Thoracic aorta (tissue), 2 donors: ENCODE data around the gene LRP10. TPM values are rescaled to one million over a fixed set of nuclear protein-coding genes. Genes with fewer than 3 reads are reported as not detected.

Experiments
- total RNA-seq, 2 donors: library from RNA; depleted of rRNA; stranded (reverse); fragments of >200 nt; gene quantifications; one replicate each; pipeline versions ENCODE4 v1.1.0 to v1.2.3, GENCODE V29; 2016

Gene LRP10
- total RNA-seq, 2 donors from 2014 or later, result 158 to 209 TPM

Other genes starting within 250 kb of the LRP10 start
- not detected for gene OR6J1, start 227.4 kb upstream of the LRP10 start, total RNA-seq
- 10 to 100 TPM; 72.2 to 72.6 TPM for gene OXA1L, start 105.1 kb upstream of the LRP10 start, total RNA-seq
- 10 to 100 TPM; 34.4 to 38.5 TPM for gene SLC7A7, start 56.3 kb upstream of the LRP10 start, total RNA-seq
- 10 to 100 TPM; 17.3 to 65.0 TPM for gene MRPL52, start 41.9 kb upstream of the LRP10 start, total RNA-seq
- gene MMP14, start 35.2 kb upstream of the LRP10 start, total RNA-seq, result 100 to 1,000 TPM; 160 to 182 TPM
- gene REM2, start 11.5 kb downstream of the LRP10 start, total RNA-seq, result under 1 TPM in 1 of 2 donors, not detected in 1; 0.28 TPM
- gene RBM23, start 47.4 kb downstream of the LRP10 start, total RNA-seq, result 100 to 1,000 TPM in 1 of 2 donors, 10 to 100 TPM in 1; 75.9 to 731 TPM
- 10 to 100 TPM; 27.8 to 30.5 TPM for gene PRMT5, start 57.6 kb downstream of the LRP10 start, total RNA-seq
- gene HAUS4, start 85.3 kb downstream of the LRP10 start, total RNA-seq, result 10 to 100 TPM; 31.4 to 47.7 TPM
- gene AJUBA, start 110.8 kb downstream of the LRP10 start, total RNA-seq, result 10 to 100 TPM in 1 of 2 donors, 1 to 10 TPM in 1; 9.7 to 35.3 TPM
- 10 to 100 TPM in 1 of 2 donors, 1 to 10 TPM in 1; 9.3 to 19.7 TPM for gene C14orf93, start 138.4 kb downstream of the LRP10 start, total RNA-seq
- 10 to 100 TPM; 47.4 to 79.7 TPM for gene PSMB5, start 163.2 kb downstream of the LRP10 start, total RNA-seq
- gene PSMB11, start 170.5 kb downstream of the LRP10 start, total RNA-seq, result not detected
- gene CDH24, start 185.8 kb downstream of the LRP10 start, total RNA-seq, result 1 to 10 TPM; 1.1 to 6.2 TPM
- gene ACIN1, start 223.4 kb downstream of the LRP10 start, total RNA-seq, result 100 to 1,000 TPM; 117 to 154 TPM
- 10 to 100 TPM; 18.0 to 18.4 TPM for gene C14orf119, start 223.8 kb downstream of the LRP10 start, total RNA-seq
- 1 to 10 TPM in 1 of 2 donors, not detected in 1; 1.1 TPM for gene CIROP, start 233.2 kb downstream of the LRP10 start, total RNA-seq
- gene CEBPE, start 247.5 kb downstream of the LRP10 start, total RNA-seq, result not detected